HepG2 (cell line): ENCODE measurements around the gene ZCCHC12. TPM values are rescaled to one million over a fixed set of nuclear protein-coding genes. Genes with fewer than 3 reads are reported as not detected.

Source experiments
- AGO2 ChIP-seq: fragments of 200-400 bp; formaldehyde crosslinking; optimal IDR thresholded peaks from 2 replicates; pipeline ENCODE3; 2017; ENCODE audit warnings: mild to moderate bottlenecking, low read depth, low read length, moderate library complexity
- ATF6 ChIP-seq: sonication (generic); formaldehyde crosslinking; conservative IDR thresholded peaks from 2 replicates; pipeline ENCODE4 v1.4.0; 2020; ENCODE audit warnings: missing genetic modification reagents
- FIP1L1 ChIP-seq: fragments of 200-400 bp; formaldehyde crosslinking; IDR thresholded peaks from 2 replicates; pipeline ENCODE4 v1.6.1; 2018; ENCODE audit warnings: low read depth, mild to moderate bottlenecking, low read length, moderate library complexity, borderline replicate concordance; ENCODE audit not compliant: insufficient read depth
- HNF4A ChIP-seq: sonication (generic); formaldehyde crosslinking; IDR thresholded peaks from 2 replicates; pipeline ENCODE4 v1.4.0; 2020; ENCODE audit warnings: missing genetic modification reagents
- SP140L ChIP-seq: sonication (generic); formaldehyde crosslinking; IDR thresholded peaks from 2 replicates; pipeline ENCODE4 v1.4.0; 2020; ENCODE audit warnings: missing genetic modification reagents, borderline replicate concordance
- ZNF101 ChIP-seq: sonication (generic); formaldehyde crosslinking; IDR thresholded peaks from 2 replicates; pipeline ENCODE4 v1.4.0; 2020; ENCODE audit warnings: mild to moderate bottlenecking, low read depth, missing genetic modification reagents, borderline replicate concordance
- ZNF280B ChIP-seq: sonication (generic); formaldehyde crosslinking; IDR thresholded peaks from 2 replicates; pipeline ENCODE4 v1.5.0; 2020; ENCODE audit warnings: missing genetic modification reagents, mild to moderate bottlenecking, borderline replicate concordance
- ZNF343 ChIP-seq: sonication (generic); formaldehyde crosslinking; IDR thresholded peaks from 2 replicates; pipeline ENCODE4 v1.4.0; 2020; ENCODE audit warnings: mild to moderate bottlenecking, missing genetic modification reagents
- ZNF414 ChIP-seq: sonication (generic); formaldehyde crosslinking; IDR thresholded peaks from 2 replicates; pipeline ENCODE4 v1.5.0; 2020; ENCODE audit warnings: missing genetic modification reagents
- ZNF496 ChIP-seq: sonication (generic); formaldehyde crosslinking; IDR thresholded peaks from 2 replicates; pipeline ENCODE4 v1.8.1; 2023; ENCODE audit warnings: mild to moderate bottlenecking, moderate library complexity, missing genetic modification reagents; ENCODE audit not compliant: insufficient replicate concordance
- ZNF557 ChIP-seq: sonication (generic); formaldehyde crosslinking; IDR thresholded peaks from 2 replicates; pipeline ENCODE4 v1.4.0; 2020; ENCODE audit warnings: missing genetic modification reagents
- ZNF564 ChIP-seq: sonication (generic); formaldehyde crosslinking; IDR thresholded peaks from 2 replicates; pipeline ENCODE4 v1.8.1; 2023; ENCODE audit warnings: mild to moderate bottlenecking, missing genetic modification reagents
- ZNF766 ChIP-seq: sonication (generic); formaldehyde crosslinking; IDR thresholded peaks from 2 replicates; pipeline ENCODE4 v1.5.0; 2020; ENCODE audit warnings: missing genetic modification reagents, borderline replicate concordance
- polyA plus RNA-seq, 8 experiments: library from polyadenylated mRNA; depleted of rRNA in 3 of 8; stranded (reverse) in 7 of 8; unstranded in 1 of 8; fragments of >200 nt; fragmentation: Illumina TruSeq in 4 of 8; extraction: Trizol in 4 of 8; gene quantifications; 2 replicates each; pipeline versions ENCODE4 v1.2.1 to v1.2.3, GENCODE V29; 2011 to 2016; ENCODE audit warnings: low read depth in 4 of 8, missing spikeins in 1 of 8, mixed read lengths in 1 of 8; ENCODE audit not compliant: insufficient read depth in 1 of 8
- total RNA-seq, 5 experiments: library from RNA; depleted of rRNA; stranded (reverse); fragments of >200 nt; fragmentation: Illumina TruSeq; extraction: Trizol; gene quantifications; 2 replicates each; pipeline ENCODE4 v1.2.3, GENCODE V29; 2016; ENCODE audit warnings: low read depth in 1 of 5
- TF ChIP-seq, protein P1 (sequence below): sonication (generic); formaldehyde crosslinking; IDR thresholded peaks from 2 replicates; pipeline ENCODE4 v1.4.0; 2020; ENCODE audit warnings: mild to moderate bottlenecking, missing genetic modification reagents
- TF ChIP-seq, protein P2 (sequence below): sonication (generic); formaldehyde crosslinking; IDR thresholded peaks from 2 replicates; pipeline ENCODE4 v1.9.0; 2021; ENCODE audit warnings: missing genetic modification reagents, borderline replicate concordance

The ZCCHC12 gene
- total and polyA plus RNA-seq, 2 of the 13 experiments (the other 11 are each of a cell fraction or from before 2014, with no cell fraction given): 0.05 to 0.20 TPM

GRCh38 chrX:118839334-118839958 is 15.8 kb downstream of the ZCCHC12 start (continued):
- no peak for TF ChIP-seq ZNF280B (CRISPR knock-in tag)
- no peak for TF ChIP-seq ATF6 (CRISPR knock-in tag)
- no peak; the same call in 1 of the 2 replicates for TF ChIP-seq ZNF766 (CRISPR knock-in tag)
- no peak; the same call in 1 of the 2 replicates for TF ChIP-seq ZNF414
- TF ChIP-seq, protein P1, sequence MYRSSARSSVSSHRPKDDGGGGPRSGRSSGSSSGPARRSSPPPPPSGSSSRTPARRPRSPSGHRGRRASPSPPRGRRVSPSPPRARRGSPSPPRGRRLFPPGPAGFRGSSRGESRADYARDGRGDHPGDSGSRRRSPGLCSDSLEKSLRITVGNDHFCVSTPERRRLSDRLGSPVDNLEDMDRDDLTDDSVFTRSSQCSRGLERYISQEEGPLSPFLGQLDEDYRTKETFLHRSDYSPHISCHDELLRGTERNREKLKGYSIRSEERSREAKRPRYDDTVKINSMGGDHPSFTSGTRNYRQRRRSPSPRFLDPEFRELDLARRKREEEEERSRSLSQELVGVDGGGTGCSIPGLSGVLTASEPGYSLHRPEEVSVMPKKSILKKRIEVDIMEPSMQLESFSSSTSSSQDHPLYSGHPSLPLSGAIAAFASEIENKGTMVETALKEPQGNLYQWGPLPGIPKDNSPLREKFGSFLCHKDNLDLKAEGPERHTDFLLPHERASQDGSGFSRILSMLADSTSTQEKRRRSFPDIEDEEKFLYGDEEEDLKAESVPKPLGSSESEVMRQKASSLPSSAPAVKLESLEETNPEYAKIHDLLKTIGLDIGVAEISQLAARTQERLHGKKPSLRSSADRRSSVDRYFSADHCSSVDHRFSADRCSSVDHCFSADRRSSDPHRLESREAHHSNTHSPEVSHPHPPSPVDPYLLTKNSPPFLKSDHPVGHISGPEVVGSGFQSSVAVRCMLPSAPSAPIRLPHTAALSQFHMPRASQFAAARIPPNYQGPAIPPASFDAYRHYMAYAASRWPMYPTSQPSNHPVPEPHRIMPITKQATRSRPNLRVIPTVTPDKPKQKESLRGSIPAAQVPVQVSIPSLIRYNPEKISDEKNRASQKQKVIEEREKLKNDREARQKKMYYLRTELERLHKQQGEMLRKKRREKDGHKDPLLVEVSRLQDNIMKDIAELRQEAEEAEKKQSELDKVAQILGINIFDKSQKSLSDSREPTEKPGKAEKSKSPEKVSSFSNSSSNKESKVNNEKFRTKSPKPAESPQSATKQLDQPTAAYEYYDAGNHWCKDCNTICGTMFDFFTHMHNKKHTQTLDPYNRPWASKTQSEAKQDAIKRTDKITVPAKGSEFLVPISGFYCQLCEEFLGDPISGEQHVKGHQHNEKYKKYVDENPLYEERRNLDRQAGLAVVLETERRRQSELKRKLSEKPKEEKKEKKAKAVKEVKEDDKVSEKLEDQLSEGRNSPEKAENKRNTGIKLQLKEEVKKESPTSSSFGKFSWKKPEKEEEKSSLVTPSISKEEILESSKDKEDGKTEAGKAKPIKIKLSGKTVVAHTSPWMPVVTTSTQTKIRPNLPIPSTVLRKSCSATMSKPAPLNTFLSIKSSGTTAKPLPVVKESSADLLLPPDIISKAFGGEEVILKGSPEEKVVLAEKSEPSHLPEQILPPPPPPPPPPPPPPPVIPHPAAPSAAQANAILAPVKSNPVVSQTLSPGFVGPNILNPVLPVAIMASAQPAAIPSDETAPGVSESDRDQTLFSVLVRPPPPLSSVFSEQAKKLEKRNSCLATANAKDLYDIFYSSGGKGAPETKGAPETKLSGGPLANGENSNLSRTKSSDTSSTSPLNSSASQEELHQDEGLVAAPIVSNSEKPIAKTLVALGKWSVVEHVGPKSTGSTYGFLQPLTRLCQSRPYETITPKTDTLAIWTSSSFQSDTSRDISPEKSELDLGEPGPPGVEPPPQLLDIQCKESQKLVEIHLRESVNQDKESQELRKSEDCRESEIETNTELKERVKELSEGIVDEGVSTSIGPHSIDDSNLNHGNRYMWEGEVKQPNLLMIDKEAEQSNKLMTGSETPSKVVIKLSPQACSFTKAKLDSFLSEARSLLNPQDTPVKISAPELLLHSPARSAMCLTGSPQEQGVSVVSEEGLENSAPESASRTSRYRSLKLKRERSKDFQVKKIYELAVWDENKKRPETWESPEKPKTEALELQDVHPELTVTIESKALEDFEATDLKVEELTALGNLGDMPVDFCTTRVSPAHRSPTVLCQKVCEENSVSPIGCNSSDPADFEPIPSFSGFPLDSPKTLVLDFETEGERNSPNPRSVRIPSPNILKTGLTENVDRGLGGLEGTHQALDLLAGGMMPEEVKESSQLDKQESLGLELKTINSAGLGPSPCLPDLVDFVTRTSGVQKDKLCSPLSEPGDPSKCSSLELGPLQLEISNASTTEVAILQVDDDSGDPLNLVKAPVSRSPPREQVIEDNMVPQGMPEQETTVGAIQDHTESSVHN (CRISPR knock-in tag): no peak
- TF ChIP-seq ZNF564 (CRISPR knock-in tag): 0 out of 2 replicates have a peak, but pooled peaks have one; percentile 24
- TF ChIP-seq, protein P2, sequence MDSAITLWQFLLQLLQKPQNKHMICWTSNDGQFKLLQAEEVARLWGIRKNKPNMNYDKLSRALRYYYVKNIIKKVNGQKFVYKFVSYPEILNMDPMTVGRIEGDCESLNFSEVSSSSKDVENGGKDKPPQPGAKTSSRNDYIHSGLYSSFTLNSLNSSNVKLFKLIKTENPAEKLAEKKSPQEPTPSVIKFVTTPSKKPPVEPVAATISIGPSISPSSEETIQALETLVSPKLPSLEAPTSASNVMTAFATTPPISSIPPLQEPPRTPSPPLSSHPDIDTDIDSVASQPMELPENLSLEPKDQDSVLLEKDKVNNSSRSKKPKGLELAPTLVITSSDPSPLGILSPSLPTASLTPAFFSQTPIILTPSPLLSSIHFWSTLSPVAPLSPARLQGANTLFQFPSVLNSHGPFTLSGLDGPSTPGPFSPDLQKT: no peak
- TF ChIP-seq ZNF557 (CRISPR knock-in tag): no peak
- no peak for TF ChIP-seq ZNF101 (CRISPR knock-in tag)
- TF ChIP-seq ZNF496 (CRISPR knock-in tag): no peak
- TF ChIP-seq FIP1L1: no peak
- no peak for TF ChIP-seq SP140L
- no peak for TF ChIP-seq ZNF343 (CRISPR knock-in tag)
- peak; percentile 77 for TF ChIP-seq HNF4A (CRISPR knock-in tag)
- TF ChIP-seq AGO2: no peak
